ENCODE results near the gene PATE2. TPM values are rescaled to one million over a fixed set of nuclear protein-coding genes. Genes with fewer than 3 reads are reported as not detected.

The PATE2 gene
- total RNA-seq, 4 donors from 2014 or later, result not detected

- no peak for DNase-seq (ENCODE audit: low spot score)
- no peak for TF ChIP-seq CTCF (IDR thresholded peaks at IDR 0.05)
- no peak for ATAC-seq (ENCODE audit: low FRiP score)
Observed at GRCh38 chr11:125728969-125729368, 49.7 kb downstream of the PATE2 start.

Other genes starting within 250 kb of the PATE2 start
- 100 to 1,000 TPM in 1 of 4 donors, 10 to 100 TPM in 3; 68.6 to 116 (median 85.5) TPM for gene EI24, start 209.4 kb downstream of the PATE2 start, total RNA-seq
- 100 to 1,000 TPM in 1 of 4 donors, 10 to 100 TPM in 3; 66.8 to 135 (median 83.6) TPM for gene STT3A, start 186.0 kb downstream of the PATE2 start, total RNA-seq
- 1 to 10 TPM; 1.2 to 5.4 (median 3.0) TPM for gene CHEK1, start 153.7 kb downstream of the PATE2 start, total RNA-seq
- not detected for gene ACRV1, start 98.0 kb downstream of the PATE2 start, total RNA-seq
- gene PATE1, start 32.5 kb downstream of the PATE2 start, total RNA-seq, result not detected
- gene PATE3, start 9.3 kb upstream of the PATE2 start, total RNA-seq, result not detected
- not detected for gene PATE4, start 54.5 kb upstream of the PATE2 start, total RNA-seq
- gene HYLS1, start 108.8 kb upstream of the PATE2 start, total RNA-seq, result 1 to 10 TPM; 2.6 to 4.9 (median 3.0) TPM
- gene PUS3, start 124.4 kb upstream of the PATE2 start, total RNA-seq, result 10 to 100 TPM in 2 of 4 donors, 1 to 10 TPM in 2; 7.3 to 12.2 (median 9.5) TPM
- 1 to 10 TPM in 1 of 4 donors, under 1 TPM in 1, not detected in 2; 0.60 to 2.5 TPM for gene DDX25, start 125.7 kb upstream of the PATE2 start, total RNA-seq
- gene VSIG10L2, start 167.2 kb upstream of the PATE2 start, total RNA-seq, result under 1 TPM in 1 of 4 donors, not detected in 3; 0.32 TPM